ENCODE data around the gene OTOA.

DNA sequence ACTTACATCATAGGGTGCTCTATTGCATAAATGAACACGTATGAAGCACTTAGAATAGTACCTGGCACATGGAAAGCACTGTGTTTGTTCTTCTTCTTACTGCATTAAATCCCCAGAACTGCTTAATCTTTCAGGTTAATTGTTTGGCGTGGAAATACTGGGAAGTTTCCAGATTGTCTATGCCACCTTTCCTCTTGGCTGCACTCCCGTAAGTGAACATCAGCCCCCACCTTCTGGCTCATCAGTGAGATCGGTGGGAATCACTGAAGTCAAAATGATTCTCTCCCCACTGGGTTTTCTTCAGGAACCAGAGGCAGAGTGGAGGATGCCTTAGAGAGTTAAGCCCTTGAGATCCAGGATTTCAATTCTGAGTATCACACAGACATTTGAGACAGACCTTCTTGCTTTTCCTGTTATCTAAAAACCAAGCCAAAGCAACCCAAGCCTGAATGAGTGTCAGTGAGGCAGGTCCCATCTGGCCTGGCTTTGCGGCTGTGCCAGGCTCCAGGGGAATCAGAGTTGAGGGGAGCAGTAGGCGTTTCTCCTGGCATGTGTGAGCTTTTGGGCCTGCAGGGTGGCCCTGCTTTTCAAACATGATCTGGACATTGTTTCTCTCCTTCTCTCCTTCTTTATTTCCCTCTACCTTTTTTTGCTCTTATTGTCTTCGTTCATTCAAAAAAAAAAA lies 59.1 kb downstream of the OTOA start:
- TF ChIP-seq, protein P1, sequence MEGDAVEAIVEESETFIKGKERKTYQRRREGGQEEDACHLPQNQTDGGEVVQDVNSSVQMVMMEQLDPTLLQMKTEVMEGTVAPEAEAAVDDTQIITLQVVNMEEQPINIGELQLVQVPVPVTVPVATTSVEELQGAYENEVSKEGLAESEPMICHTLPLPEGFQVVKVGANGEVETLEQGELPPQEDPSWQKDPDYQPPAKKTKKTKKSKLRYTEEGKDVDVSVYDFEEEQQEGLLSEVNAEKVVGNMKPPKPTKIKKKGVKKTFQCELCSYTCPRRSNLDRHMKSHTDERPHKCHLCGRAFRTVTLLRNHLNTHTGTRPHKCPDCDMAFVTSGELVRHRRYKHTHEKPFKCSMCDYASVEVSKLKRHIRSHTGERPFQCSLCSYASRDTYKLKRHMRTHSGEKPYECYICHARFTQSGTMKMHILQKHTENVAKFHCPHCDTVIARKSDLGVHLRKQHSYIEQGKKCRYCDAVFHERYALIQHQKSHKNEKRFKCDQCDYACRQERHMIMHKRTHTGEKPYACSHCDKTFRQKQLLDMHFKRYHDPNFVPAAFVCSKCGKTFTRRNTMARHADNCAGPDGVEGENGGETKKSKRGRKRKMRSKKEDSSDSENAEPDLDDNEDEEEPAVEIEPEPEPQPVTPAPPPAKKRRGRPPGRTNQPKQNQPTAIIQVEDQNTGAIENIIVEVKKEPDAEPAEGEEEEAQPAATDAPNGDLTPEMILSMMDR (CRISPR knock-in tag; IDR thresholded peaks at IDR 0.05): no peak
- TF ChIP-seq CHD2 (IDR thresholded peaks at IDR 0.05; ENCODE audit: low read depth, low read length) (no peak), ZNF841 (CRISPR knock-in tag; IDR thresholded peaks at IDR 0.05; ENCODE audit: borderline replicate concordance) (no peak), ZNF775 (CRISPR knock-in tag; IDR thresholded peaks at IDR 0.05; ENCODE audit: borderline replicate concordance) (no peak), EZH2 (conservative IDR thresholded peaks at IDR 0.05; ENCODE audit: low read depth, low read length) (no peak), FOXK1 (CRISPR knock-in tag; IDR thresholded peaks at IDR 0.05; ENCODE audit: borderline replicate concordance, low read depth) (no peak), ZNF432 (CRISPR knock-in tag; IDR thresholded peaks at IDR 0.05; ENCODE audit: borderline replicate concordance) (no peak), SALL2 (CRISPR knock-in tag; IDR thresholded peaks at IDR 0.05) (no peak), POLR2AphosphoS5 (IDR thresholded peaks at IDR 0.05; ENCODE audit: low read depth, low read length) (no peak), TRIM24 (CRISPR knock-in tag; IDR thresholded peaks at IDR 0.05) (no peak)
- TF ChIP-seq, protein P2, sequence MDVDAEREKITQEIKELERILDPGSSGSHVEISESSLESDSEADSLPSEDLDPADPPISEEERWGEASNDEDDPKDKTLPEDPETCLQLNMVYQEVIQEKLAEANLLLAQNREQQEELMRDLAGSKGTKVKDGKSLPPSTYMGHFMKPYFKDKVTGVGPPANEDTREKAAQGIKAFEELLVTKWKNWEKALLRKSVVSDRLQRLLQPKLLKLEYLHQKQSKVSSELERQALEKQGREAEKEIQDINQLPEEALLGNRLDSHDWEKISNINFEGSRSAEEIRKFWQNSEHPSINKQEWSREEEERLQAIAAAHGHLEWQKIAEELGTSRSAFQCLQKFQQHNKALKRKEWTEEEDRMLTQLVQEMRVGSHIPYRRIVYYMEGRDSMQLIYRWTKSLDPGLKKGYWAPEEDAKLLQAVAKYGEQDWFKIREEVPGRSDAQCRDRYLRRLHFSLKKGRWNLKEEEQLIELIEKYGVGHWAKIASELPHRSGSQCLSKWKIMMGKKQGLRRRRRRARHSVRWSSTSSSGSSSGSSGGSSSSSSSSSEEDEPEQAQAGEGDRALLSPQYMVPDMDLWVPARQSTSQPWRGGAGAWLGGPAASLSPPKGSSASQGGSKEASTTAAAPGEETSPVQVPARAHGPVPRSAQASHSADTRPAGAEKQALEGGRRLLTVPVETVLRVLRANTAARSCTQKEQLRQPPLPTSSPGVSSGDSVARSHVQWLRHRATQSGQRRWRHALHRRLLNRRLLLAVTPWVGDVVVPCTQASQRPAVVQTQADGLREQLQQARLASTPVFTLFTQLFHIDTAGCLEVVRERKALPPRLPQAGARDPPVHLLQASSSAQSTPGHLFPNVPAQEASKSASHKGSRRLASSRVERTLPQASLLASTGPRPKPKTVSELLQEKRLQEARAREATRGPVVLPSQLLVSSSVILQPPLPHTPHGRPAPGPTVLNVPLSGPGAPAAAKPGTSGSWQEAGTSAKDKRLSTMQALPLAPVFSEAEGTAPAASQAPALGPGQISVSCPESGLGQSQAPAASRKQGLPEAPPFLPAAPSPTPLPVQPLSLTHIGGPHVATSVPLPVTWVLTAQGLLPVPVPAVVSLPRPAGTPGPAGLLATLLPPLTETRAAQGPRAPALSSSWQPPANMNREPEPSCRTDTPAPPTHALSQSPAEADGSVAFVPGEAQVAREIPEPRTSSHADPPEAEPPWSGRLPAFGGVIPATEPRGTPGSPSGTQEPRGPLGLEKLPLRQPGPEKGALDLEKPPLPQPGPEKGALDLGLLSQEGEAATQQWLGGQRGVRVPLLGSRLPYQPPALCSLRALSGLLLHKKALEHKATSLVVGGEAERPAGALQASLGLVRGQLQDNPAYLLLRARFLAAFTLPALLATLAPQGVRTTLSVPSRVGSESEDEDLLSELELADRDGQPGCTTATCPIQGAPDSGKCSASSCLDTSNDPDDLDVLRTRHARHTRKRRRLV (CRISPR knock-in tag; IDR thresholded peaks at IDR 0.05): no peak
